Limb (tissue), 2 donors: ENCODE measurements around the gene BIRC5.
"Not testable (repeated sequence)": the region's sequence is repeated elsewhere in the genome, so short reads cannot be mapped to it uniquely, and the experiment has no call there.

Experiments
- DNase-seq, 2 donors: peaks; one replicate each; pipeline ENCODE4 v3.0.0-alpha.2; 2016; ENCODE audit errors: extremely low spot score in 2 of 2

The BIRC5 gene

DNA sequence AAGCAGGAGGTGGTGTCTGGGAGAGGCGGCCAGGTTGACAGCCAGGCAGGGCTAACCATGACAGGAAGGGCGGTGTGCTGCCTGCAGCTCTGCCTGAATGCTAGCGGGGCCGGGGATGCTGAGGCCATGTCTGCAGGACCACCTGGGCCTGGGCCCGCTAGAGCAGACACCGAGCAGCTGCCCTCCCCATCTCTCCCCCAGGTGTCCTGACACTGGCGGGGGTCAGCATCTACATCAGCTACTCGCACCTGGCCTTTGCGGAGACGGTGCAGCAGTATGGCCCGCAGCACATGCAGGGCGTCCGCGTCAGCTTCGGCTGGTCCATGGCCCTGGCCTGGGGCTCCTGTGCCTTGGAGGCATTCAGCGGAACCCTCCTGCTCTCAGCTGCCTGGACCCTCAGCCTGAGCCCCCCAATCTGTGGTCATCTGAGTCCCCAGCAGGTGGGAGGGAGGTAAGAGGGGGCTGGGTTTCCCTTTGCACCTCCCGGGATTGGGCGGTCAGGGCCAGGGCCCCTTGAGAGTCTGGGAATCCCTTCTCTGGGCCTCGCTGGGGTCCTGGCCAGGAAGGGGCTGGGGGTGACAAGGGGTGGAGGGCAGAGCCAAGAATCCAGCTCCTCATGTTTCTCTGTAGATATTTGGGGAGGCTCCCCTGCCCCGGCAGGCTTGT is 24.9 kb downstream of the BIRC5 start:
- no peak for DNase-seq

DNA sequence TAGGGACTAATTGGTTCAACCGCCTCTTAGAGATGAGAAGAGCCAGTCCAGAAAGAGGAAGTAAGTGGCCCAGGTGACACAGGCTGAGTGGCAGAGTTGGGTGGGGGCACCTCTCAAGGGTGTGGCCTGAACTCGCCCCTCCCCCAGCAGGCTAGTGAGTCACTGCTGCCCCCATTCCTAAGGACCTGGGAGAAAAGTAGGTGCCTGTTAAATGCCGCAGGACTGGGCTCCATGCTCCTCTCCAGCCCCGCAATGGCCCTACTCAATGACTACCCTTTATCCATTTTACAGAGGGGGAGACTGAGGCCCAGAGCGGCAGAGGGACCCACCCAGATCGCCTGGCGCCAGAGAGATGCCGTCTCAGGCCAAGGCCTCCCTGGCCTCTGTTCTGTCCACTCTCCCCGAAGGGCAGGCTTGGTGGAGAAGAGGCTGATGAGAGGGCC is 25.5 kb downstream of the BIRC5 start:
- no peak for DNase-seq

DNA sequence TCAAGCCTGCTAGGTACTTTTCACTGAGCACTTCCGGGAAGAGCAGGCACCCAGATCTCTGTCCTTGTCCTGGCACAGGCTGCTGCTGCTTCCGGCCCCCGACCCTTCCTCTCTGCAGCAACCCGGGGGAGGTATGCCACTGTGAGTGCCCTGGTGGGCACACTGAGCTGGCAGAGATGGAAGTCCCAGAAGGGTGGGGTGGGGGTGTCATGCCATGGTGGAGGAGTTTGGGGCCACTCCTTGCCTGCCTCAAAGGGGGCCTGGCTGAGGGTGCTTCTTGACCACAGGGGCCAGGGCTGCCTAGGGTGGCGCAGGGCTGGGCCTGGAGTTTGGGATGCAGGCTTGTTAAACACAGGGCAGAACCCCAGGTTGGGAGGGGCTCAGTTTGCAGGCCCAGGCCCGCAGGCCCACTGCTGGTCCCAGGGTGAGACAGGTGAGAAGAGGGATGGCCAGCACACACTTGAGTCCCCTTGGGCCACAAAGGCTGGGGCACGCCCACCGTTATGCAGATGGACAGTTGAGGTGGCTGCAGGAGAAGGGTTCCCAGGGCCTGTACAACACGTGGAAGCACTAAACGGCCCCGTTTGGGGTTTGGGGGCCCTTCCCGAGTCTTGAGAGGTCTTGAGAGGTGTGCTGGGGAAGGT is 26.1 kb downstream of the BIRC5 start:
- DNase-seq, result no peak

DNA sequence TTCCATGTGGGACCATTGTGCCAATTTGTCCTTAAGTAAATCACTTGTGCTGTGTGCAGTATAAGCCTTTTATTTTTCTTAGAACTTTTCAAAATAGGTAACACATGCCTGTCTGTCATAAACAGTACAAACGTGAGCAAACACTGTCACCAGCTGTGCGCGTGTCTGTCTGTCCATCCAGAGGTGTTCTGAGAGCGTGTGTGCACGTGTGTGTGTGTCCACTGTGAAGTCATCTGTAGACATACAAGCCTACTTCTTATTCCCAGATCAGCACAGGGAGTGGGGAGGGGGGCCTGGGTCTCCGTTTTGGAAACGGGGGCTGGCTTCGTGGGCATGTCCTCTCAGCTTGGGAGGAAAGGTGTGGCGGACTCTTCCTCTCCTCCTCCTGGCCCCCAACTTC is 26.8 kb downstream of the BIRC5 start:
- DNase-seq, result no peak

DNA sequence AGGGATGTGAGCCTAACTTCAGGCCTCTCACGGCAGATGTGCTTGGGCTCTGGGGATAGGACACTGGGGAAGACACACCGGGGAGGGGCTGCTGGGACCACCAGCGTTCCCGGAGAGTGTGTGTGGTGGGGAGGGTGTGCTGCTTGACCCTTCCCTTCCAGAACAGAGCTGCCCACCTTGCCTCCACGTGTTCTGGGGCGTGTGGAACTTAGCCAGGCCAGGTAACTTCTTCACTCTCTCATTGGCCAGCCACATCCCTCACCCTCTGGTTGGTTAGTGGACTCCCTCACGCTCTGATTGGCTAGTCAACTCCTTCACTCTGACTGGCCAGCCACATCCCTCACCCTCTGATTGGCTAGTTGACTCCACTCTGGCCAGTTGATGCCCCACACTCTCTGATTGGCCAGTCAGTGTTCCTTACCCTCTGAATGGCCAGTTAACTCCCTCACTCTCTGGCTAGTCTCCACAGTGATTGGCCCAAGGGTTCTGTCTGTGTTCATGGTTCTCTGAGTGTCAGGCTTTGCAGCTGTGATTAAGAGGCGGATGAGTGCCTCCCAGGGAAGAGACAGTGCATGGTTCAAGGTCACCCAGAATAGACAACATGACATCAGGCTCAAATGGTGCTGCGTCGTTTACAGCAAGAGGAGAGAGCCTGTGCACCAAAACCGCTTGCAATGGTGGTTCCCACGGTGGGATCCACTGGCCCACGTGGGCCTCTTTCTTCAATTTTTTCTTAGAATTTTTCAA is 27.4 kb downstream of the BIRC5 start:
- DNase-seq, result no peak

DNA sequence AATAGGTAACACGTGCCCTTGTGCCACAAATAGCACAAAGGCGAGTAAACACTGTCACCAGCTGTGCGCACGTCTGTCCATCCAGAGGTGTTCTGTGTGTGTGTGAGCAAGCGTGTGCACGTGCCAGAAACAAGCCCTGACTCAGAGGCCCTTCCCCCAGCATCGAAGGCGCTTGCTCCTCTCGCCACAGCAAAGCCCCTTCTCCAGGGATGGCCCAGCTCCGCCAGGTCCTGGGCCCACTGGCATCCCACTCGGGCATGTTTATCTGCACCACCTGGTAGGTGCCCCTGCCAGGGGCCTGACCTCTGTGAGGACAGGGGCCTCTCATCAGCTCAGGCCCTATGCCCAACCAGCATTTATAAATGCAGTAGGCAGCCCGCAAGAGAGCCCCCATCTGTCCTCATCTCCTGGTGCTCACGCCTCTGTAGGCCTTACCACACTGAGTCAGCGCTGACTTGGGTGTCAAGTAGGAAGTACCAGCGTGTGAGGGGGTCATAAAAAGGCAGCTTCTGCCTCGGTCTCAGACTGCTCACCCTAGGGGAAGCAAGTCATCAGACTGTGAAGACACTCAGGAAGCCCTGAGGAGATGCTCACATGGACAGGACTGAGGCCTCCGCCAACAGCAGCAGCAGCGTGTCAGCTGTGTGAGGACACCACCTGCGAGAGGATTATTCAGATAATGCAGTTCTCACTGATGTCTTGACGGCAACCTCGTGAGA is 28.1 kb downstream of the BIRC5 start:
- DNase-seq, result no peak

DNA sequence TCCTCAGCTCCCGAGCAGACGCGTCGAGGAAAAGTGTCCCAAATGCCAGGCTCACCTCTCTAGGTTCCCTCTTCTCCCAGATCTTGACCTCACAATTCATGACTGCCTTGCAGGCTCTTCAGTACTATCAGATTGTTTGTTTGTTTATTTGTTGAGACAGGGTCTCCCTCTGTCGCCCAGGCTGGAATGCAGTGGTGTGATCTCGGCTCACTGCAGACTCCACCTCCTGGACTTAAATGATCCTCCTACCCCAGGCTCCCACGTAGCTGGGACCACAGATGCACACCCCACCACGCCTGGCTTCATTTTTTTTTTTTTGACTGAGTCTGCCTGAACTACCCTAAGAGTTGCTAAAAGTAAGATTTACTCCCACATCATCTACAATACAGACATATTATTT is 33.3 kb downstream of the BIRC5 start:
- DNase-seq, result no peak

DNA sequence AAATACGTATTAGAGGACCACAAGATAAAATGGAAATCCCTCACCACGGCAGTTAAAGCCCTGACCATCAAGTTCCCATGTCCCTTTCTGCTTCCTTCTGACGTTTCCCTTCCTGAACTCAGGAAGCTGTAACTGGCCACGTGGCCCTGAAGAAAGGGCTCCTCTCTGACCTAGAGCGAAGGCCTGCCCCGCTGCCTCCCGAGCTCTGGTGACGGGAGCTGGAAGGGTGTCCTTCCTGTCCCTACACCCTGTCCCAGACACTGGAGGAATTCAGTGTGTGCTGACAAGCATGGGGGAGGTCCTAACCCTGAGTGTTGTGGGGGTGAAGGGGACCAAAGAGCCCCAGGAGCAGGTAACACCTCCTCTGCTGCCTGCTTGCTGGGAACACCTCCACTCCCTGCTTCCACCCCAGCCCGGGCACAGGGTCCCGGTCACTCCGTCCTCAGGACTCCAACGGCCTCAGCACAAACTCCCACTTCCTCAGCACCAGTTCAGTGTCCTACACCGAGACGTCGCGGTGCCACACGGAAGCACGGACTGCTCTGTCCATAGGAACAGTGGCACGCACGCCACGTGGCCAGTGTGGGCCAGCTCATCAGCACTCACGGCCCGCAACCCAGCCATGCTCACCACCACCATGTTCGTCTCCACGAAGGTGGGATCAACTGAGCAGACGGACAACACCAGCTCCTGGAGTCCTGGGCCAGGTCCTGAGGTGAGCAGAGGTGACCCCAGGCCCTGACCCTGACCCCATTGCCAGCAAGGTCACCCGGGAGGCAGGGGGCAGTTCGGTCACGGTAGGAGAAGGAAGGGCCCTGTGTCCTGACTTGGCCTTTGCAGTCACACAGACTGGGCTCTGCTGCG is 34.2 kb downstream of the BIRC5 start:
- DNase-seq, result no peak

DNA sequence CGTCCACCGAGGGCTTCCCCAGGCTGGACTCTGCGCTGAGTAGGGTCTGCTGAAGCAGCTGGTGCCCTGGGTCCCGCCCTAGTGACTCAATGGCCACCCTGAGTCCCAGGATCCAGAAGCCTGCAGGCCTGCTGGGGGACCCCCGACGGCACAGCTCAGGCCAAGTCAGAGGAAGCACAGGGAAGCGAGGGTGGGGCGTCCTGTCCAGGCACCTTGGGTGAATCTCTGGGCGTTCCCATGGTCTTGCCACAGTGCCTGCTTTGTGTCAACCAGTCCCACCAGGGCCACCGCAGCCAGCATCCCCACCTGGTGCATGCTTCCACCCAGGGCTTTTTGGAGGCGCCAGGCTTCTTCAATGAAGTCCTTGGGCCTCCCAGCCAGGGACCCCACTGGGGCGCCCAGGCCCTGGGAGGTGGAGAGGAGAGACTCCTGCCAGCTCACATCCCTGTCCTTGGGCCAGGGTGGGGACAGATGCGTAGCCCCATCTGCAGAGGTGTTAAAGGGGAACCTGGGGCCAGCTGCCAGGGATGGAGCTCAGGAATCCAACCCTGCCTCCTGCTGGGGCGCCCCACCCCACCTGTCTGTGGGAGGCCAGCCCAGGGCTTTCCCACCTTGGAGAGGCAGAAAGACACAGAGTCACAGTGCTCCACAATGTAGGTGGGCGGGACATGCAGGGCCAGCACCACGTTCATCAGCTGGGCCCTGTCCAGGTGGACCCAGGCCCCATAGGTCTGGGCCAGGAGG is 35.2 kb downstream of the BIRC5 start:
- DNase-seq, result no peak

DNA sequence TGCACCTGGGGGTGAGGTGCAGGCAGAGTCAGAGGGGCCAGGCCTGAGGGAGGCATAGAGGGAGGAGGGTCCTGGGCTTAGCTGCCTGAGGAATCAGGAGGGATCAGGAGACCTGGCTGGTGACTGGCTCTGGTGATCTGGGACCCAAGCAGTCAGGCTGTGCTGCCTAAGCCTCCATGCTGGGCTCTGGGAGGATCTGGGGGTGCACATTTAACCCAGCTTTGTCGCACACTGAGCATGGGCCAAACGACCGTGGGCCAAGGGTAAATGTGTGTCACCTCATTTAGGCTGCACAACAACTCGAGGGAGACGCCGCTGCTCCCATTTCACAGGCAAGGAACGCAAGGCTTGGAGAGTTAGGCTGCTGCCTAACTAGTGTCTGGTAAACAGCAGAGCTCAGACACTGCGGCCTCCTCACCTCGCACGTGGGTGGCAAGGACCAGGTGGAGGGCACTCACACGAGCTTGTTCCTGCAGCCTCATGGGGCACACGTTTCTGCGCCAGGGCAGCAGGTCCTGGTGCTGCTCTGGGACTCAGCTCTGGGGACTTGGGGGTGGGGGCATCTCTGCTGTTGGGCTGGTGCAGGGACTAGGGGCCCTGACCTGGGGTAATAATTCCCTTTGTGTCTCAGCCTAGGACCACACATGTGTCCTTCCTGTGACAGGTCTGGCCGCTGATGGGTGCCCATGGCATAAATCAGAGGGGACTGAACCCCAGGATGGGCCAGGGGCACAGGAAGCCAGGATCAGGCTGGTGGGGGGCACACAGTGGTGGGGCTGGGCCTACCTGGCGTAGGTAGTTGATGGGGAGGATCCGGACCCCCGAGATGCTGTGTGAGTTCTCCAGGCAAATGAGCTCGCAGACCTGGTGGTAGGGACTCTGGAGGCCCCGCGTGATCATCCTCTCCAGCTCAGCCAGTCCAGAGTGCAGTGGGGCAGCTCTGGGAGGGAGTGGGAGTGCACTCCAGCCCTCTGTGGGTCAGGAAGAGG is 36.1 kb downstream of the BIRC5 start:
- DNase-seq, result no peak

GRCh38 chr17:78250891-78251772 is 37.1 kb downstream of the BIRC5 start:
- DNase-seq, result peak; percentile 80 to 92

GRCh38 chr17:78251773-78252103 is 37.7 kb downstream of the BIRC5 start:
- no peak for DNase-seq

DNA sequence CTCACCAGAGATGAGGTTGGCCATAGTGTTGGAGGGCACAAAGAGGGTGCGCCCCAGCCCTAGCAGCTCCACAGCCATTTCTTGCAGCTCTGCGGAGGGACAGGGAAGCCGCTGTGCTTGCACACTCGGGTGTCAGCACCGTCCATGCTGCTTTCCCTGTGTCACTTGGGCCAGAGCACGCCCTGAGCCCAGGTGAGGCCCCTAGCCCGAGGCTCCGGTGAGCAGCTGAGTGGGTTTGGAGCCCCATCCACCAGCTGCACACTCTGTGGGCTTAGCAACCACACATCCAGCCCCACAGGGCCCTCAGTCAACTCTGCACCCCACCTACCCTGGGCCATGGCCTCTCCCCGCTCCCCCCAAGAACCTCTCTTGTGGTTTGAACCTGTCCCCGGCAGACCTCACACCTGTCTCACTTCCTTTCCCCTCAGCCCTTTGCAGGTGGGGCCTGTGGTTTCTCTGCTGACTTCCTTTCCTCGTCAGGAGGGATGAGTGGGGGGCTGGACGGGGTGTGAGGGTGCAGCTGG is 38.1 kb downstream of the BIRC5 start:
- DNase-seq, result peak in 1 of 2 donors; percentile 32

- peak in 1 of 2 donors; percentile 31 for DNase-seq
These were observed 38.9 kb downstream of the BIRC5 start for GRCh38 chr17:78252701-78253635.

DNA sequence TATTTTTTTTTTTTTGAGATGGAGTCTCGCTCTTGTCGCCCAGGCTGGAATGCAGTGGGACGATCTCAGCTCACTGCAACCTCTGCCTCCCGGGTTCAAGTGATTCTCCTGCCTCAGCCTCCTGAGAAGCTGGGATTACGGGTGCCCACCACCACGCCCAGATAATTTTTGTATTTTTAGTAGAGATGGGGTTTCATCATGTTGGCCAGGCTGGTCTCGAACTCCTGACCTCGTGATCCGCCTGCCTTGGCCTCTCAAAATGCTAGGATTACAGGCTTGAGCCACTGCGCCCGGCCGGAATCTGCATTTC is 39.5 kb downstream of the BIRC5 start:
- not testable (repeated sequence) for DNase-seq

DNA sequence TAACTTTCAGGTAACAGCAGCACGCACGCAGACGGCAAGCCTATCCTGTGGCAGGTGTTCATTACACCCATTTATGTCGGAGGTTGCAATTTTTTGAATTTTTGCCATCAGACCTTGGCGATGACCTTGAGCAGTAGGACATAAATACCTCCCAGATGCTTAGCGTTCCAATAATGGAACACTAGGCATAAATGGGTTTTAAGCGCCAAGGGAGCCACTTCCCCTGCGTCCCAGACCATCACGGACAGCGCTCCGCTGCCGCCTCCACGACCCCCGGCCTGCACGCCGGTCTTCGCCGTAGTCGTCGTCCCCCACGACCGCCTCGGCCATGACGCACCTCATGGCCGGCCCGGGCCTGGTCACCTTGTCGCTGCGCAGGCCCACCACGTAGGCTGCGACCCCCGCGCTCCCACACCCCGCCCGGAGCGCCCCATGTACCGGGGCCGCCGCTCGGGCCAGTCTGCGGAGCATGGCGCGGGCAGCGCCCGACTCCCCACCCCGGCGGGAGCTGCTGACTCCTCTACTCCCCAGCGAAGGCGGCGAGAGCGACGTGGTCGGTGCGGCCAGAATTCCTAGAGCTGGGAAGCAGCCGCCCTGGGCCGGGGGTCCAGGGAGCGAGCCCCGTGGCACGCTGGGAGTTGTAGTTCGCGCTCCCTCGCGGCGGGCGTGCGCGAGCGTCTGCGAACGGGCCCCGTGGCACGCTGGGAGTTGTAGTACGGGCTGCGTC is 40.1 kb downstream of the BIRC5 start:
- DNase-seq, result peak; percentile 90 to 96
